Thoracic aorta (tissue), 2 donors: ENCODE measurements around the gene EPHA4. TPM values are rescaled to one million over a fixed set of nuclear protein-coding genes. Genes with fewer than 3 reads are reported as not detected.

Source experiments
- ATAC-seq: fragments of 150-250 bp; one replicate; pipeline ENCODE4 v1.8.0; 2017; ENCODE audit warnings: low read depth; ENCODE audit not compliant: insufficient number of reproducible peaks, low FRiP score
- DNase-seq: peaks from one replicate; pipeline ENCODE4 v3.0.0-alpha.2; 2020; ENCODE audit warnings: low spot score
- H3K27ac ChIP-seq, 2 donors: fragments of 200-600 bp; sonication (generic); 1 replicate in 1 of 2; 2 replicates in 1 of 2; pipeline ENCODE4 v1.5.1; 2016; ENCODE audit warnings: mild to moderate bottlenecking in 2 of 2, moderate library complexity in 2 of 2
- H3K27me3 ChIP-seq: fragments of 200-600 bp; sonication (generic); replicated peaks from 2 replicates; pipeline ENCODE4 v1.6.0; 2016; ENCODE audit warnings: mild to moderate bottlenecking; ENCODE audit not compliant: insufficient read depth
- H3K36me3 ChIP-seq: fragments of 200-600 bp; sonication (generic); one replicate; pipeline ENCODE4 v1.5.1; 2016
- H3K4me1 ChIP-seq, 2 donors: fragments of 200-600 bp; sonication (generic); 1 replicate in 1 of 2; 2 replicates in 1 of 2; pipeline versions ENCODE4 v1.5.1 to v1.6.0; 2016; ENCODE audit warnings: low read depth in 2 of 2, mild to moderate bottlenecking in 1 of 2; ENCODE audit not compliant: control insufficient read depth in 1 of 2
- H3K4me3 ChIP-seq: fragments of 200-600 bp; sonication (generic); 2 replicates; pipeline ENCODE4 v1.5.1; 2016; ENCODE audit warnings: mild to moderate bottlenecking
- H3K9me3 ChIP-seq: fragments of 200-600 bp; sonication (generic); 2 replicates; pipeline ENCODE4 v1.5.1; 2016
- CTCF ChIP-seq: fragments of 200-600 bp; sonication (generic); IDR thresholded peaks from one replicate; pipeline ENCODE4 v1.5.1; 2019; ENCODE audit warnings: antibody characterized with exemption
- total RNA-seq, 2 donors: library from RNA; depleted of rRNA; stranded (reverse); fragments of >200 nt; gene quantifications; one replicate each; pipeline versions ENCODE4 v1.1.0 to v1.2.3, GENCODE V29; 2016

The EPHA4 gene
- total RNA-seq, 2 donors from 2014 or later: 20.4 to 53.3 TPM

DNA sequence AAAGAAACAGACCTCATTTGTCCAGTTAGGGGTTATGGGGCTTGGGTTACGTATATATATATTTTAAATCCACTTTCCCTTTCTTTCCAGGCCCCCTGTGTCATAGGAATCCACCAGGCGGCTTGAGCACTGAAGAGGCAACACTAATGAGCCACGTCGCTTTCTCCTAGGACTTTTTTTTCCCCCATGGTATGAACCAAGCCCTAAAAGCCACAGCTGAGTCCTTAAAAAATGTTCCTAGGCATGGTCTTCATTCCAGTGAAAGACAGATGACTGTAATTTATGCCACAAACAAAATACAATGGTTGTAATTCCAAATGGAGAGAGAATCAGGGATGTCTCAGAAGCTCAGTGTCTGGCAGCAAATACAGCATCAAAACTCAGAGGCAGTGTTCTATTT, 146.8 kb downstream of the EPHA4 start:
- Histone ChIP-seq H3K4me1 (peaks cover 0 to 20% of the 10 kb centered on the region in 2 donors), H3K27me3 (no peaks in the 10 kb centered on the region), H3K36me3 (no peaks in the 10 kb centered on the region), H3K9me3 (no peaks in the 10 kb centered on the region), H3K4me3 (no peak overlapping the region), H3K27ac (no peak overlapping the region)
- ATAC-seq (no peak), DNase-seq (no peak)
- no peak for TF ChIP-seq CTCF

- Histone ChIP-seq H3K4me3 (no peak overlapping the region), H3K4me1 (peaks cover 0 to 13% of the 10 kb centered on the region in 2 donors), H3K27me3 (no peaks in the 10 kb centered on the region), H3K27ac (no peak overlapping the region), H3K36me3 (no peaks in the 10 kb centered on the region), H3K9me3 (no peaks in the 10 kb centered on the region)
- no peak for TF ChIP-seq CTCF
- no peak for DNase-seq
- ATAC-seq: no peak
Measured at GRCh38 chr2:221423210-221423804, 148.8 kb downstream of the EPHA4 start.

DNA sequence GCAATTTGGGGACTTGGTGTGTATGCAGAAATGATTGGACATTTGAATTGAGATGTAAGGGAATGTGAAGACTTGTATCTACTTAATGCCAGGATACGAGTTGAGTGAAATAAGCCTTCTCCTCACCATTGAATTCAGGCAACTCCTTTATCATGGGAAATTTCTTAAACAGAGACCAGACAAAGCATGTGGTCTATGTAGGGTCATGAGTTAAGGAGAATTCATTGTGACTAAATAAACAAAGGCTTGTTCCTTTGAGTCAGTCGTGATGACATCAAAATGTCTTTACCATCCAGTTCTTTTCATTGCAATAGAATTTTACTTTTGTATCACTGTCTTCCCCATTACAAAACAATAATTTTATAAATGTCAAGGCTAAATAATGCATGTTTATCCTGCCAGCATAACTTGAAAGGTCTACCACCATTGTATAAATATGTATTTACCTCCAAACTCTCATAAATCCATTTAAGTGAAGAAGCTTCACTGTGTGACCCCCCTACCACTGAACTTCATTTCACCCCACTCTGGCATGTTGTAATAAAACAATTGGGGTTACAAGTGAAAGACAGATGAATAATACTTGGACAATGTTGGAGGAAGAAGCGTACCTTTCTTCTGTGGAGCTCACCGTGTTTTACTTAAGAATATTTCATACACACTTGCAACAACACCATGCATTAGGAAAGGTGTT, 149.4 kb downstream of the EPHA4 start:
- H3K9me3 ChIP-seq: no peaks in the 10 kb centered on the region
- no peak overlapping the region for H3K27ac ChIP-seq
- ATAC-seq (no peak), DNase-seq (no peak)
- no peak for TF ChIP-seq CTCF
- H3K4me1 ChIP-seq: peaks cover 0 to 13% of the 10 kb centered on the region in 2 donors
- H3K4me3 ChIP-seq: no peak overlapping the region
- no peaks in the 10 kb centered on the region for H3K36me3 ChIP-seq
- H3K27me3 ChIP-seq: no peaks in the 10 kb centered on the region

DNA sequence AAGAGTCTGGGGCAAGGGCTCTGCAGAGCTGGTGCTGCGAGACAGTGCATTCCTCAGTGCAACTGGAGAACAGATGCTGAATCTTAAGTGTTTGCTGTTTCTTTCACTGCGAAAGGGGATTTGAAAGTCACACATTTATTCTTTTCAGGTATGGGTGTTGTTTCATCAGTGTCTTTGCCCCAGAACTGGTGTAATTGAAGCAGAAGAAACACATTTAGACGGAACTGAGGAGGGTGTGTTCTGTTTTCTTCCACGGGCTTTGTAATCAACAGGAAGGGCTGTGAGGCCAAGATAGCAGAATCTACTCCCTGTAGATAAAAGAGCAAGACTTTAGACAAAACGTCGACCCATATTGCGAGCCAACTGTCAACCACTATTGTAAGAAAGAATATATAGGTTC, 151.9 kb downstream of the EPHA4 start:
- ATAC-seq (no peak), DNase-seq (no peak)
- H3K9me3 ChIP-seq: no peaks in the 10 kb centered on the region
- H3K27ac ChIP-seq: no peak overlapping the region
- peaks cover 0 to 13% of the 10 kb centered on the region in 2 donors for H3K4me1 ChIP-seq
- no peak for TF ChIP-seq CTCF
- H3K36me3 ChIP-seq: no peaks in the 10 kb centered on the region
- H3K27me3 ChIP-seq: no peaks in the 10 kb centered on the region
- no peak overlapping the region for H3K4me3 ChIP-seq

- TF ChIP-seq CTCF: no peak
- no peaks in the 10 kb centered on the region for H3K36me3 ChIP-seq
- H3K4me1 ChIP-seq: no peaks in the 10 kb centered on the region
- H3K9me3 ChIP-seq: no peaks in the 10 kb centered on the region
- ATAC-seq: no peak
- no peak for DNase-seq
- no peak overlapping the region for H3K4me3 ChIP-seq
- H3K27ac ChIP-seq: no peak overlapping the region
- H3K27me3 ChIP-seq: no peaks in the 10 kb centered on the region
Measured at GRCh38 chr2:221415789-221416188, 156.3 kb downstream of the EPHA4 start.
